HL-60/S4 (cell line): ENCODE results near the gene DSTYK.

Source experiments
- in situ Hi-C: fragments of 300-500 bp; cut with MboI; formaldehyde crosslinking; loops from 2 replicates; pipeline ENCODE4 v1.14.3; 2022; ENCODE audit warnings: low sequenced_read_pairs

Gene DSTYK

DNA sequence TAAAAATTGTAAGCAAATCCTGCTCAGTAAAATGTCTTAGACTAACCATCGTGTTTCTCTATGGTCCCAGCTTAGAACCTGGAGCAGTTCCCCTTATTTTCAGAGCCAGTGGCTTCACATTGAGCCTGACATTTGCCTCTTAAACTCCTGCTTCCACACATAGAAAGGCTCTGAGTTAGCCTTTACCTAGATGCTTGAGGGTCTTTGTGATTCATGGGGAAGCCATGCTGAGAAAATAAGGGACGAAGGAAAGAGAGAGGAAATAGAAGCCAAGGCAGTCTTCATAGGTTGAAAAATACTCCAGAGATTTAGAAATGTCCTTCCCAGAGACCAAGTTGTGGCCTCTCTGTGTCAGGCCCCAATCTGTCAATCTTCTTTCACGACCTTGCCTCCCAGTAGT, 73.6 kb downstream of the DSTYK start:
- in situ Hi-C loops = loop anchor here (10.0 kb wide), 1 partner anchor 153 kb away; no protein-coding TSS in a partner anchor

DNA sequence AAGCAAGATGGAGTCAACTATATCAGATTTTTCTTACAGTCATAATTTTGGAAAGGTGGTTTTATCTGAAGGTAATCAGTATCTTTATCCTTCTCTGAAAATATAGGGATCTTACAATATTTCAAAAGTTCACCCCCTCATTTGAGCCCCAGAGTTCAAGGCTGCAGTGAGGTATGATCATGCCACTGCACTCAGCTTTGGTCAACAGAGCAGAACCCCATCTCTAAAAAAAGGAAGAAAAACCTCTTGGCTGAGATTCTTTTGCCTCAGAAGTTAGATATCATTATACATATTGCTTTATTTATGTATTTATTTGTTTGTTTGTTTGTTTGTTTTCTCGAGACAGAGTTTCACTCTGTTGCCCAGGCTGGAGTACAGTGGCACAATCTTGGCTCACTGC, 78.2 kb downstream of the DSTYK start:
- in situ Hi-C loops = loop anchor here (10.0 kb wide), 1 partner anchor 148 kb away; no protein-coding TSS in a partner anchor

DNA sequence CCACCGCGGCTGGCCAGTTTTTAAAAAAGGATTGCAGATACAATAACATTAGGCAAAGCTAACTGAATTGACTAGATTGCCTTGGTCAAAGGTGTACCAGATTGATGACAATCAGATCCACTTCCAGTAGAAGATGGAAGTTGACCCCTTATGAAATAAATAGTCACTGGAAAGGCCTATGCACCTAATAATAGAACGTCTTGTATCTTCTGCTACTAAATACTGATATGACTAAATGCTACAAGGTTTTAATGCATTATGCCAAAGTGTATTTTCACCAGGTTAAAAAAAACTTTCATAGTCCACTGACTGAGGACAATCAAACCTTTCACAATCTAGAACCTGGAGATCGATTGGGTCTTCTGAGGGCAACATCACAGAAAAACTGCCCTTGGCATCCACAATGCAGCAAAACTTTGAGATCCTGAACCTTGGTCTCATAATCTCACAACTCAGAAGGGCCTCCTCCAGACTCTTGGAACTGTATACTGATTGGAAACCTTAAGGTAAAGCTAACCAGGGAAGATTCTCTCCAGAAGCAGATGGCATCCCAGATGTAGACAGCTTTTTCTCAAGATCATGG, 82.0 kb downstream of the DSTYK start:
- in situ Hi-C loops = loop anchor here (10.0 kb wide), 1 partner anchor 145 kb away; no protein-coding TSS in a partner anchor

DNA sequence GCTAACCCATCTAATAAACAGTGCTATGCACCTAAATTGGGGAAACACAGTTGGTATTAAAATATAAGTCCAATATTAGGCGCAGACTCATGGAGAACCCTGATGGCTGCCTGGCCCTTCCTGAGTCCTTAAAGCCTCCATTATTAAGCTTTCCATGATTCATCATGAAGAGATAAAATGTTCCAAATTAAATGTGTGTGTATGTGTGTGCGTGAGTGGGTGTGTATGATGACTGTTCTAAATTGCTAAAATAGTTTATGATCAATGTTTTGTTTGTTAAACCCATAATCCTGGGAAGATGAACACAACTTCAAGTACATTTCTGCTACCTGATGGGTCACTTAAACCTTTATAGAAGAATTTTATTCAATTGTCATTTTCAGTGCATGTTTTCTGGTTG, 83.5 kb downstream of the DSTYK start:
- in situ Hi-C loops = no loop called here

DNA sequence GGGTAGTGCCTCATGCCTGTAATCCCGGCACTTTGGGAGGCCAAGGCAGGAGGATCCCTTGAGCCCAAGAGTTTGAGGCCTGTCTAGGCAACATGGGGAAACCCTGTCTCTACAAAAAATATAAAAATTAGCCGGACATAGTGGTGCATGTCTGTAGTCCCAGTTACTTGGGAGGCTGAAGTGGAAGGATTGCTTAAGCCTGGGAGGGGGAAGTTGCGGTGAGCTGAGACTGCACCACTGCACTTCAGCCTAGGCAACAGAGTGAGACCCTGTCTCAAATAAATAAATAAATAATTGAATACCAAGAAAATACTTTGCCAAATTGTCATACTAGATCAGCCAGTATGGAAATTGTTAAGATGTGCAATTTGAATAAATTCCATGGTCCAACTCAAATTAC, 83.9 kb downstream of the DSTYK start:
- in situ Hi-C loops = no loop called here

DNA sequence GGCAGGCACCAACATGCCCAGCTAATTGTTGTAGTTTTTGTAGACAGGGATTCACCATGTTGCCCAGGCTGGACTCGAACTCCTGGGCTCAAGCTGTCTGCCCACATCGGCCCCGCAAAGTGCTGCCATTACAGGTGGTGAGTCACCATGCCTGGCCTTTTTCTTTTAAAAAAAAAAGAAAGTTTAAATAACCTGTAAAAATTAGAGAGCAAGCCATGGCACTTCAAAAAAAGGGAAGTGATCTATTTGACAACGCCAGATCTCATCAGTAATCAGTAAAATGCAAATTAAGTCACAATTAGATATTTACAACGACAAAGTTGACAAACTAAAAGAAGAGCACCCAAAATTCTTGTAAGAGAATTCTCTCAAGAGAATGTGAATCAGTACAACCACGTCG, 86.8 kb downstream of the DSTYK start:
- in situ Hi-C loops = no loop called here

DNA sequence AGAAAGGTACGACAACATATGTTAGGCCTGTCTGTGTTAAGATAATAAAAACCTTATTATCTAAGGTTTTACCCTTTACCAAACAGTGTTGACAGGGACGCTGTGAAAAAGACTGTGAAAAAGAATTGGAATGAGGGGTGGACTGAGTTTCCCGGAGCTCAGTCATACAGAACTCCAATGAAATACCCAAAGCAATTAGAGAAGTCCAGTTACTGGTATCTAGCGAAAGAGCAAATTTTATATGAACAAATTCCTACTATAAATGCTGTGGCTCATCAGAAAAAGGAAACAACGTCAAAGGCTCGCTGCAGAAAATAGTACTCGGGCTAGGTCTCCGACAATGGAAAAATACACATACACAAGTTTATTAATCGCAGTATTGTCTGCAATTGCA, 89.0 kb downstream of the DSTYK start:
- in situ Hi-C loops = no loop called here

DNA sequence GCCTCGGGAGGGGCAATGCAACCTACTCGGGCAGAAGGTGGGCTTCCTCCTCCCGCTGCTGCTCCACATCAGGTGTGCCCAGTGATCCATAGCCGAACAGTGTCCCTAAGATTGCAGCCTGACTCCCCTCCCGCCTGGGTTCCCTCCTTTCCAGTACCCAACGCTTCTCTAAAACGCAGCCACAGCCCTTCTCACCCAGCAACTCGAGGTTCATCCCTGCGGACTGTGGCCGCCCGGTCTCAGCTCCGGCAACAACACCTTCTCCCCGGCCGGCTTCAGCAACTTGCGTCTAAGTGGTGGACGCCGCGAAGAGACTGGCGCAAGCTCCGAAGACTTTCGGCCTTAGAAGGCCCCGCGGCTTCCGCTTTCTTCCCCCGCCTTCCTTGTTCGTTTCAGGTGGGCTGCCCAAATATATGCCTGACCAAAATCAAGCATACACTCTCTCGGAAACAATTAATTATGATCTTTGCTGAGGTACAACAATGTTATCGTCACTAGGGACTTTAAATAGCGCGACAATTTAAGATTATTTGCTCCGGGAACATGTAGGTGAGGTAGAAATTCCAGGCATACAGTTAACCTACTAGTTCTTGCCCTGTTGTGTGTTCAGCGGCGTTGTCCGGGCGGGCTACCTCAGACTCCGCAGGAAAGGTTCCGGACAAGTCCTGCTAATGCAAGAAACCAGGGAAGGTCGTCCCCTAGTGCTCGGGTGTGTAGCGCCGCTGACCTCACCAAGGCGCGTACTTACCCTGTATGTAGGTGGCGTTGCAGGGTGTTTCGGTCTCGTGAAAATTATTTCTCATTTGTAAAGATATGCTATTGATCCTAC, 89.6 kb downstream of the DSTYK start, which contains the start of gene RBBP5:
Gene RBBP5 (minus strand): TSS at position 319 of the 829 bp plus-strand sequence. CDS start 105 bp downstream, at position 214.
- in situ Hi-C loops = no loop called here

DNA sequence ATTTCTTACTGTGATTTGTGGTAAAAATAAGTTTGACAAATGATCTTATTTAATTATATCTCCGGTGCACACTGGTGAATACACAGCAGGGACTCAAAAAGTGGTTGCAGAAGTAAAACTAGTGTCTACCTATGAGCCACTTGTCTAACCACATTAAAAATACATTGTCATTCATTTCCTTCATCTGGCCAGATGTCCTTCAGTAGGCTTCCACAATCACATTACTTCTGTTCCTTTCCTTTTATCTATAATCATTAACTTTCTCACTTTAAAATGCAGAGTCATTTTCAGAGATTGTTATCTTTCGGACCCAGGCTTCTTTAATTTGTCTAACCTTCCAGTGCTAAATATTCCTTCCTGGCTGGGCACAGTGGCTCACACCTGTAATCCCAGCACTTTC, 92.8 kb downstream of the DSTYK start:
- in situ Hi-C loops = no loop called here

DNA sequence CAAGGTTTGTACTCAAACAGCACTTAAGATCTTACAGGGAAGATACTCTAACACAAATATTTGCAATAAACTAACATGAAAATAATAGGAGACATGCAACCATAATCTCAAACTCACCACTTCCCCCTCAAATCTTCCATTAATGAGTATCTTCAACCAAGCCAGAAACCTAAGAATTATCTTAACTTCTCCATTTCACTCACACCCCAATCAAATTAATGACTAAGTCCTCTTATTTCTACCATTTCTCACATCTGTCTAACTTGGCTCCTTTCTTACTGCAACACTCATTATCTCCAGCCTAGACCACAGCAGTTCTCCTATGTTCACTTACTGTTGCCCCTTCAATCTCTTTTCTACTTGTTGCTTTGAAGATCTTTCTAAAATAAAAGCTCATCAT, 100.1 kb downstream of the DSTYK start:
- in situ Hi-C loops = no loop called here

DNA sequence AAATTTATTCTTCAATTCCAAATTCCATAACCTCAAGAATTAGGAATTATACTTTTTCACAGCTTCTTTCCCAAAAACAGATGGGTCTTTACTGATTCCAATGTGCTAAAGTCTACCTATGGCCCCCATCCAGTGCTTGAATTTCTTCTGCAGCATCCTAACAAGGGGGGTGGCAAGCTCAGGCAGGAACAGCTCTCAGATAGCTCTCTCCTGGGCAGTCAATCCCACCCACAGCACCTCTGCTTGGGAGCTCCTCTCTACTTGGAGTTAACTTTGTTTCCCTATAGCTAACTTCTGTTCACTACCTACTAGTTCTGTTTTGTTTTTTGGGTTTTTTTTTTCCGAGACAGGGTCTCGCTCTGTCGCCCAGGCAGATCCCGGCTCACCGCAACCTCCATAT, 101.8 kb downstream of the DSTYK start:
- in situ Hi-C loops = no loop called here

DNA sequence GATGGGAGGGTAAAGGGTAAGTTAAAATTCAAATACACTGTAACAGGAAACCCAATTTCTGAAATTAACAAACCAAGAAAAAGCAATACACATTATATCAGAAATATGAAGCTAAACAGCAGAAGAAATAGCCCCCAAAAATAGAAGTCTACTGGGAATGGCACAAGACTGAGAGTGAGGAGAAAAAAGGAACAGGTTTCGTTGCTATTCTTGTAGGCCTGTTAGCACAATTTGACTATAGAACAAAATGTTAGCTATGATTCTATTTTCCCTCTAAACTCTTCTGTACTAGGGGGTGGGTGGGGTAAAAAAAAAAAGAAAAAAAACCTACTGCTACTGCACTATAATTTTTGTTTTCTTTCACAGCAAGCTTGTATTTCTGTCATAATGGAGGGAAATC, 102.2 kb downstream of the DSTYK start:
- in situ Hi-C loops = no loop called here

DNA sequence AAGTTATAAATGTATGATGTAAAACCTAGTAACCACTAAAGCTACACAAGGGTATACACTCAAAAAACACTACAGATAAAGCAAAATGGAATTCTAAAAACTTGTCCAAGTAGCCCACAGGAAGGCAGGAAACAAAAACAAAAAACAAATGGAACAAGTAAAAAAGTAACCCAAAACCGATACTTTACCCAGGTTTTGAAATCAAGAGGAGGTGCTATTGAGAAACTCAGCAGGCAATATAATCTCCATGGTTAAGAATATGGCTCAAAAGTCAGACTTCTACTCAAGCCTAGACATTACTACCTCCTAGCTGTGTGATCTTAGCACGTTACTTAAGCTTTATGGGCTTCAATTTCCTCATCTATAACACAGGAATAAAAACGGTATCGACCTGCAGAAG, 103.0 kb downstream of the DSTYK start:
- in situ Hi-C loops = no loop called here

DNA sequence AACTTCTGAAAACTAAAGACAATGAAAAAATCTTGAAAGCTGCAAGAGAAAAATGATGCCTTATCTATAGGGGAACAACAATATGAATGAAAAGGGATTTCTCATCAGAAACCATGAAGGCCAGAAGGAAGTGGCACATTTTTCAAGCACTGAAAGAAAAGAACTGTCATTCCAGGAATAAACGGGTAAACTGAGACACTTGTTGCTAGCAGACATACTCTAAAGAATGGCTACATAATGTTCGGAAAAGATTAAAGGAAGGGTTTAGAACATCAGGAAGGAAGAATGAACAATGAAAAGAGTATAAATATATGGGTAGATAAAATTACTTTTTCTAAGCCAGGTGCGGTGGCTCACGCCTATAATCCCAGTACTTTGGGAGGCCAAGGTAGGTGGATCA, 104.2 kb downstream of the DSTYK start:
- in situ Hi-C loops = no loop called here

DNA sequence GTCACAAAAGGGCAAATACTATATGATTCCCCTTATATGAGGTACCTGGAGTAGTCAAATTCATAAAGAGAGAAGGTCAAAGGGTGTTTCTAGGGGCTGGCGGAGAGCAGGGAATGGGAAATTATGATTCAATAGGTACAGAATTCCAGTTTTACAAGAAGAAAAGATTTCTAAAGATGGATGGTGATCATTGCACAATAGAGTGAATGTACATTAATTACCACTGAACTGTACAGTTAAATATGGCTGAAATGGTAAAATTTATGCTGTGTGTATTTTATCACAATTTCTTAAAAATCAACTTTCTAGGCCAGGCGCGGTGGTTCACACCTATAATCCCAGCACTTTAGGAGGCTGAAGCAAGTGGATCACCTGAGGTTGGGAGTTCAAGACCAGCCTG, 109.1 kb downstream of the DSTYK start:
- in situ Hi-C loops = no loop called here

DNA sequence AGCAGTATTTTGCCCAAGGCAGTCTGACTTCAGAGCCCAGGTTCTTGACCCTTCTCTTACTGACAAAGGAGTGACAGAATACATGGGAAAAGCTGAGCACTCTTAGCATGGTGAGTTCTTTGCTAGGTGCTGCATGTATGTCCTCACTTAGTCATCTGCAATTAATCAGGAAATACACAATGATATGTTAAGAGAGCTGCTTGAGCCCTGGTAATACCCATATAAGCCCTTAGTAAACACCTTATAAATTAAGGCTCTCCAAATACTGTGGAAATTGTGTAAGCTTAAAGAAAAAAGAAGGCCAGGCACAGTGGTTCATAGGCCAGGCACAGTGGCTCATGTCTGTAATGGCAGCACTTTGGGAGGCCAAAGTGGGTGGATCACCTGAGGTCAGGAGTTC, 113.3 kb downstream of the DSTYK start:
- in situ Hi-C loops = no loop called here

DNA sequence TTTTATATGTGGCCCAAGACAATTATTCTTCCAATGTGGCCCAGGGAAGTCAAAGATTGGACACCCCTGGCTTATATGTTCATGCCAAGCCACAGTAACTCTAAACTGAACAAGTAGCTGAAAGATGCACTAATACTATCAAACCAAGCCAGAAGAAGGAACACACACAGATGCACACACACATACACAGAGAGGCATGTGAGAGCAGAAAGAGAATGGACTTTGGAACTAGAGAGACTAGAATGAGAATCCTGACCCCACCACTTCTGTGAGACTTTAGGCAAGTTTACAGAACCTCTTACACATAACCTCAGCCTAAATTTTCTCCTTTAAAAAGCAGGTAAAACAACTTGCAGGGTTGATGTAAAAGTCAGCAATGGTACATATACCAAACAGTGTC, 116.1 kb downstream of the DSTYK start:
- in situ Hi-C loops = no loop called here
